Measurements from ENCODE around the gene ZNF492.

The ZNF492 gene

GRCh38 chr19:22600690-22601648 lies 33.2 kb upstream of the ZNF492 start:
- H3K27ac ChIP-seq (ENCODE audit: low read depth, low read length): no peak overlapping the region
- no peak overlapping the region for H3K4me2 ChIP-seq (ENCODE audit: low read depth, low read length, poor library complexity, severe bottlenecking)
- 0 out of 2 replicates have a peak, but pooled peaks cover 5% of the 10 kb centered on the region for H3K9me3 ChIP-seq (ENCODE audit: insufficient read depth, low read length)
- no peaks in the 10 kb centered on the region for H4K20me1 ChIP-seq (ENCODE audit: low read depth, low read length)
- H2AFZ ChIP-seq (ENCODE audit: low read depth, low read length, severe bottlenecking): no peak overlapping the region
- H3K9me2 ChIP-seq (replicated peaks; ENCODE audit: insufficient read depth, low read length): no peaks in the 10 kb centered on the region
- H3K9ac ChIP-seq (ENCODE audit: low read length): no peak overlapping the region
- H3K79me2 ChIP-seq (ENCODE audit: insufficient read depth, low read length): no peaks in the 10 kb centered on the region
- no peaks in the 10 kb centered on the region for H3K27me3 ChIP-seq (ENCODE audit: low read length)
- TF ChIP-seq CTCF (IDR thresholded peaks at IDR 0.05; ENCODE audit: insufficient read depth, low read length, poor library complexity, severe bottlenecking): no peak
- TF ChIP-seq EZH2phosphoT487 (conservative IDR thresholded peaks at IDR 0.05; ENCODE audit: low read length): no peak
- H3K4me3 ChIP-seq (ENCODE audit: insufficient read depth, low read length, poor library complexity, severe bottlenecking): no peak overlapping the region
- no peaks in the 10 kb centered on the region for H3K36me3 ChIP-seq (ENCODE audit: low read length)
- H3F3A ChIP-seq (ENCODE audit: insufficient read depth): no peaks in the 10 kb centered on the region

- Histone ChIP-seq H3F3A (ENCODE audit: insufficient read depth) (no peaks in the 10 kb centered on the region), H3K36me3 (ENCODE audit: low read length) (no peaks in the 10 kb centered on the region), H3K9me2 (replicated peaks; ENCODE audit: insufficient read depth, low read length) (no peaks in the 10 kb centered on the region), H3K9me3 (ENCODE audit: insufficient read depth, low read length) (no peaks in the 10 kb centered on the region), H3K27me3 (ENCODE audit: low read length) (no peaks in the 10 kb centered on the region), H3K9ac (ENCODE audit: low read length) (no peak overlapping the region), H3K4me3 (ENCODE audit: insufficient read depth, low read length, poor library complexity, severe bottlenecking) (no peak overlapping the region), H3K27ac (ENCODE audit: low read depth, low read length) (no peak overlapping the region), H3K4me2 (ENCODE audit: low read depth, low read length, poor library complexity, severe bottlenecking) (no peak overlapping the region), H3K79me2 (ENCODE audit: insufficient read depth, low read length) (no peaks in the 10 kb centered on the region), H4K20me1 (ENCODE audit: low read depth, low read length) (no peaks in the 10 kb centered on the region), H2AFZ (ENCODE audit: low read depth, low read length, severe bottlenecking) (no peak overlapping the region)
- TF ChIP-seq CTCF (IDR thresholded peaks at IDR 0.05; ENCODE audit: insufficient read depth, low read length, poor library complexity, severe bottlenecking) (no peak), EZH2phosphoT487 (conservative IDR thresholded peaks at IDR 0.05; ENCODE audit: low read length) (no peak)
These were observed 32.1 kb upstream of the ZNF492 start for GRCh38 chr19:22601906-22602630.

- no peaks in the 10 kb centered on the region for H3K9me2 ChIP-seq (replicated peaks; ENCODE audit: insufficient read depth, low read length)
- H3K4me3 ChIP-seq (ENCODE audit: insufficient read depth, low read length, poor library complexity, severe bottlenecking): no peak overlapping the region
- no peak overlapping the region for H3K9ac ChIP-seq (ENCODE audit: low read length)
- no peaks in the 10 kb centered on the region for H4K20me1 ChIP-seq (ENCODE audit: low read depth, low read length)
- TF ChIP-seq EZH2phosphoT487 (conservative IDR thresholded peaks at IDR 0.05; ENCODE audit: low read length): no peak
- TF ChIP-seq CTCF (IDR thresholded peaks at IDR 0.05; ENCODE audit: insufficient read depth, low read length, poor library complexity, severe bottlenecking): no peak
- H3K9me3 ChIP-seq (ENCODE audit: insufficient read depth, low read length): no peaks in the 10 kb centered on the region
- H2AFZ ChIP-seq (ENCODE audit: low read depth, low read length, severe bottlenecking): no peak overlapping the region
- no peaks in the 10 kb centered on the region for H3K36me3 ChIP-seq (ENCODE audit: low read length)
- H3K4me2 ChIP-seq (ENCODE audit: low read depth, low read length, poor library complexity, severe bottlenecking): no peak overlapping the region
- no peaks in the 10 kb centered on the region for H3K79me2 ChIP-seq (ENCODE audit: insufficient read depth, low read length)
- H3K27me3 ChIP-seq (ENCODE audit: low read length): no peaks in the 10 kb centered on the region
- no peak overlapping the region for H3K27ac ChIP-seq (ENCODE audit: low read depth, low read length)
- H3F3A ChIP-seq (ENCODE audit: insufficient read depth): no peaks in the 10 kb centered on the region
These were observed 31.4 kb upstream of the ZNF492 start for GRCh38 chr19:22602631-22603272.

Data from SU-DHL-6 (cell line).